ENCODE data around the gene NUDT14.

DNA sequence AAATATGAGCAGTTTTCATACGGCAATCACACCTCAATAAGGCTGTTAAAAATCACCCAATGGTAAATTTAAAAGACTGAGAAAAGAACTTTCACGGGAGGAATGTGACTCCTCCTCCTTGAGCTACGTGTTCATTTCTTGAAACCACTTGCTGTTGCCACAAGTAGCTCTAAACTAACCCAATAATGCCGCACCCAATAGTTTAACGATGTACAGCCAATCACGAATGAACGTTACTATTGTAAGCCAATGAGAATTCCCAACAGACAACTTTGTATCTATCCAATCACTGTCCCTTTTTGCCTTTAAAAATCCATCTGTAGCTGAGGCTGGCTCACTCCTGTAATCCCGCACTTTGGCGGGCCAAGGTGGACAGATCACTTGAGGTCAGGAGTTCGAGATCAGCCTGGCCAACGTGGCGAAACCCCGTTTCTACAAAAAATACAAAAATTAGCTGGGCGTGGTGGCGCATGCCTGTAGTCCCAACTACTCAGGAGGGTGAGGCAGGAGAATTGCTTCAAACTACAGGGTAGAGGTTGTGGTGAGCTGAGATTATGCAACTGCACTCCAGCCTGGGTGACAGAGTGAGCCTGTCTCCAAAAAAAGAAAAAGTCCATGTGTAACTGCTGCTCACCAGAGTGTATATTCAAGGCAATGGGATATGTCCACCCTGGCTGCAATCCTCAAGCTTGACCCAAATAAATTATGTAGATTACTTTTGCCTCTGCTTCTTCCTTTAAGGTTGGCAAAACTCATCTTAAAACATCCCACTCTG is 42.8 kb upstream of the NUDT14 start:
- TF ChIP-seq, protein P1, sequence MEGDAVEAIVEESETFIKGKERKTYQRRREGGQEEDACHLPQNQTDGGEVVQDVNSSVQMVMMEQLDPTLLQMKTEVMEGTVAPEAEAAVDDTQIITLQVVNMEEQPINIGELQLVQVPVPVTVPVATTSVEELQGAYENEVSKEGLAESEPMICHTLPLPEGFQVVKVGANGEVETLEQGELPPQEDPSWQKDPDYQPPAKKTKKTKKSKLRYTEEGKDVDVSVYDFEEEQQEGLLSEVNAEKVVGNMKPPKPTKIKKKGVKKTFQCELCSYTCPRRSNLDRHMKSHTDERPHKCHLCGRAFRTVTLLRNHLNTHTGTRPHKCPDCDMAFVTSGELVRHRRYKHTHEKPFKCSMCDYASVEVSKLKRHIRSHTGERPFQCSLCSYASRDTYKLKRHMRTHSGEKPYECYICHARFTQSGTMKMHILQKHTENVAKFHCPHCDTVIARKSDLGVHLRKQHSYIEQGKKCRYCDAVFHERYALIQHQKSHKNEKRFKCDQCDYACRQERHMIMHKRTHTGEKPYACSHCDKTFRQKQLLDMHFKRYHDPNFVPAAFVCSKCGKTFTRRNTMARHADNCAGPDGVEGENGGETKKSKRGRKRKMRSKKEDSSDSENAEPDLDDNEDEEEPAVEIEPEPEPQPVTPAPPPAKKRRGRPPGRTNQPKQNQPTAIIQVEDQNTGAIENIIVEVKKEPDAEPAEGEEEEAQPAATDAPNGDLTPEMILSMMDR (IDR thresholded peaks at IDR 0.05) = no peak
- TF ChIP-seq EP300 (IDR thresholded peaks at IDR 0.05; ENCODE audit: low read depth) = no peak

Data from transverse colon (tissue), 3 donors.